RWPE1 (cell line): ENCODE measurements around the gene ERO1A.

Experiments used
- CTCF ChIA-PET: fragments of 350-600 bp; sonication (Branson Sonifier 250); formaldehyde crosslinking; extraction: SDS; loops from one replicate; lab custom pipeline; 2021; lab: Yijun Ruan, JAX
- POLR2A ChIA-PET: fragments of 400-600 bp; formaldehyde crosslinking; extraction: SDS; loops from one replicate; lab custom pipeline; 2020; ENCODE audit warnings: antibody characterized with exemption; ENCODE audit not compliant: low non-redundant PET; lab: Yijun Ruan, JAX
- DNase-seq: peaks from one replicate; pipeline ENCODE4 v3.0.0; 2012; ENCODE audit warnings: low spot score
- H3K27ac ChIP-seq: fragments of 450-650 bp; 2 replicates; pipeline ENCODE4 v1.5.1; 2017
- TF ChIP-seq, protein P1 (sequence below): fragments of 450-650 bp; conservative IDR thresholded peaks from 2 replicates; pipeline ENCODE4 v1.5.1; 2017; ENCODE audit warnings: low read depth, mild to moderate bottlenecking

ERO1A gene

GRCh38 chr14:52640137-52640536 is 55.2 kb downstream of the ERO1A start:
- ChIA-PET POLR2A (no interaction called here), CTCF (no interaction called here)

DNA sequence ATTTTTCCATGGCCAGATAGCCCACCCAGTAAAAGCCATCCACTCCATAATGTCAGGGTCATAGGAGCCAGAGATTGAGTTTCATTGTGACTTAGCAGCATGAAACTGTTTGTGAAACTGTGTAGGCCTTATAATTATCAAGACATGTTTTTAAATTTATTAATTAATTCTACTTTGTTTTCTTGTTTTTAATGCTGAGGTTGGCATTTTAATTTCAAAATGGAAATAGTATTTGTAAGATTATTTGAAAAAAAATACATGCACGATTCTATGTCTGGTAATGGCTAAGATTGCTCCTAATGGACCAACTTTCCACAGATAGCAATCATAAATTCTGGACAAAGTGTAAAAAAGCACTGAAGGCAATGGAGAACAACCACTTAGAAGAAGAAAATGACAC is 75.7 kb downstream of the ERO1A start:
- H3K27ac ChIP-seq = no peak overlapping the region
- CTCF ChIA-PET = no interaction called here
- POLR2A ChIA-PET = no interaction called here
- DNase-seq = no peak
- TF ChIP-seq, protein P1, sequence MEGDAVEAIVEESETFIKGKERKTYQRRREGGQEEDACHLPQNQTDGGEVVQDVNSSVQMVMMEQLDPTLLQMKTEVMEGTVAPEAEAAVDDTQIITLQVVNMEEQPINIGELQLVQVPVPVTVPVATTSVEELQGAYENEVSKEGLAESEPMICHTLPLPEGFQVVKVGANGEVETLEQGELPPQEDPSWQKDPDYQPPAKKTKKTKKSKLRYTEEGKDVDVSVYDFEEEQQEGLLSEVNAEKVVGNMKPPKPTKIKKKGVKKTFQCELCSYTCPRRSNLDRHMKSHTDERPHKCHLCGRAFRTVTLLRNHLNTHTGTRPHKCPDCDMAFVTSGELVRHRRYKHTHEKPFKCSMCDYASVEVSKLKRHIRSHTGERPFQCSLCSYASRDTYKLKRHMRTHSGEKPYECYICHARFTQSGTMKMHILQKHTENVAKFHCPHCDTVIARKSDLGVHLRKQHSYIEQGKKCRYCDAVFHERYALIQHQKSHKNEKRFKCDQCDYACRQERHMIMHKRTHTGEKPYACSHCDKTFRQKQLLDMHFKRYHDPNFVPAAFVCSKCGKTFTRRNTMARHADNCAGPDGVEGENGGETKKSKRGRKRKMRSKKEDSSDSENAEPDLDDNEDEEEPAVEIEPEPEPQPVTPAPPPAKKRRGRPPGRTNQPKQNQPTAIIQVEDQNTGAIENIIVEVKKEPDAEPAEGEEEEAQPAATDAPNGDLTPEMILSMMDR = no peak

More at GRCh38 chr14:52640137-52640536, 55.2 kb downstream of the ERO1A start:
- TF ChIP-seq, protein P1 = no peak
- DNase-seq = no peak
- no peak overlapping the region for H3K27ac ChIP-seq

DNA sequence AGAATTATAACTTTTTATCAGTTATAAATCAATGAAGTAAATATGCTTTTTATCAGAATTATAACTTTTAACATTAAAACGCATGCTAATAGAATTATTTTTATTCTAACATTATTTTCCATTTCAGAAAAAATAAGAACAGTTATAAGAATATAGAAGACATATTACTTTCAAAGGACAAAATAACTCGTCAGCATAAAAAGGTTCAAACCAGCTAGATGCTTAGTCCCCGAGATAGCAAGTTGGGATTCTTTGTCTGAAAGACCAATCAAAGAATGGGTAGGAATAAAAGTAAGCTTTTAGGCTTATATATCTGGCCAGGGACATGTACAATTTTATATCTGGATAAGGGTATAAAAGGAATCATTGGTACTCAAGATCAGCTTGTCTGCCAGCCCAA is 76.8 kb downstream of the ERO1A start:
- ChIA-PET CTCF (no interaction called here), POLR2A (no interaction called here)
- DNase-seq = no peak
- TF ChIP-seq, protein P1 = no peak
- no peak overlapping the region for H3K27ac ChIP-seq

DNA sequence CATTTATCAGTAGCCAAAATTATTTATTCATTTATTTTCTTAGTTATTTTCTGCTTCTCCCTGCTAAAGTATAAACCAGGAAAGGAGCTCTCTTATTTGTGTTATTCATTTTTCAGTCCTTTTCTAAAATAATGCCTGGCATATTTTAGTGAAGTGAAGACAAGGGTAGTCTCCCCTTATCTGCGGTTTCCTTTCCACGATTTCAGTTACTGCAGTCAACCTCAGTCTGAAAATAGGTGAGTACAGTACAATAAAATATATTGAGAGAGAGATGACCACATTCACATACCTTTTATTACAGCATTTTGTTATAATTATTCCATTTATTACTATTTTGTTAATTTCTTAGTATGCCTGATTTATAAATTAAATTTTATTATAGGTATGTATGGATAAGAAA is 85.2 kb downstream of the ERO1A start:
- no peak for DNase-seq
- ChIA-PET CTCF (no interaction called here), POLR2A (no interaction called here)
- TF ChIP-seq, protein P1 = no peak
- H3K27ac ChIP-seq = no peak overlapping the region

- POLR2A ChIA-PET = no interaction called here
- TF ChIP-seq, protein P1 = no peak
- DNase-seq = no peak
- CTCF ChIA-PET = interaction anchor here (0.6 kb wide), 1 partner anchor 310 kb away, joined by 3 read pairs; no protein-coding TSS in a partner anchor
- H3K27ac ChIP-seq = no peak overlapping the region
Measured at GRCh38 chr14:52609445-52610044, 85.8 kb downstream of the ERO1A start.

GRCh38 chr14:52607061-52607460 is 88.3 kb downstream of the ERO1A start:
- H3K27ac ChIP-seq = no peak overlapping the region
- ChIA-PET CTCF (no interaction called here), POLR2A (no interaction called here)
- TF ChIP-seq, protein P1 = no peak
- DNase-seq = no peak

GRCh38 chr14:52602131-52602530 is 93.2 kb downstream of the ERO1A start:
- DNase-seq = no peak
- POLR2A ChIA-PET = no interaction called here
- TF ChIP-seq, protein P1 = no peak
- no peak overlapping the region for H3K27ac ChIP-seq
- CTCF ChIA-PET = no interaction called here
